ENCODE measurements around the gene CEP112.

DNA sequence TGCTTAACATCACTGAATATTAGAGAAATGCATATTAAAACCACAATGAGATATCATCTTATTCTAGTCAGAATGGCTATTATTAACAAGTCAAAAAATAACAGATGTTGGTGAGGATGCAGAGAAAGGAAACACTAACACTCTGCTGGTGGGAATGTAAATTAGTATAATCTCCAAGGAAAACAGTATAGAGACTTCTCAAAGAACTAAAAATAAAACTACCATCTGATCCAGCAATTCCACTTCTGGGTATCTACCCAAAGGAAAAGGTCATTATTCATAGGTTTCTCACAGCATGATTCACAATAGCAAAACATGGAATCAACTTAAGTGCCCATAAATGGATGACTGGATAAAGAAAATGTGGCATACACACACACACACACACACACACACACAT, 166.4 kb downstream of the CEP112 start:
- TF ChIP-seq, protein P1, sequence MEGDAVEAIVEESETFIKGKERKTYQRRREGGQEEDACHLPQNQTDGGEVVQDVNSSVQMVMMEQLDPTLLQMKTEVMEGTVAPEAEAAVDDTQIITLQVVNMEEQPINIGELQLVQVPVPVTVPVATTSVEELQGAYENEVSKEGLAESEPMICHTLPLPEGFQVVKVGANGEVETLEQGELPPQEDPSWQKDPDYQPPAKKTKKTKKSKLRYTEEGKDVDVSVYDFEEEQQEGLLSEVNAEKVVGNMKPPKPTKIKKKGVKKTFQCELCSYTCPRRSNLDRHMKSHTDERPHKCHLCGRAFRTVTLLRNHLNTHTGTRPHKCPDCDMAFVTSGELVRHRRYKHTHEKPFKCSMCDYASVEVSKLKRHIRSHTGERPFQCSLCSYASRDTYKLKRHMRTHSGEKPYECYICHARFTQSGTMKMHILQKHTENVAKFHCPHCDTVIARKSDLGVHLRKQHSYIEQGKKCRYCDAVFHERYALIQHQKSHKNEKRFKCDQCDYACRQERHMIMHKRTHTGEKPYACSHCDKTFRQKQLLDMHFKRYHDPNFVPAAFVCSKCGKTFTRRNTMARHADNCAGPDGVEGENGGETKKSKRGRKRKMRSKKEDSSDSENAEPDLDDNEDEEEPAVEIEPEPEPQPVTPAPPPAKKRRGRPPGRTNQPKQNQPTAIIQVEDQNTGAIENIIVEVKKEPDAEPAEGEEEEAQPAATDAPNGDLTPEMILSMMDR (IDR thresholded peaks at IDR 0.05) = no peak
- TF ChIP-seq POLR2A (IDR thresholded peaks at IDR 0.05) = no peak

Data from testis (tissue), 2 donors.